ENCODE measurements around the gene DRD2.

Gene DRD2

GRCh38 chr11:113398669-113399430 lies 76.3 kb downstream of the DRD2 start:
- Histone ChIP-seq H3K9ac (ENCODE audit: low read depth, low read length) (no peak overlapping the region), H3K27ac (ENCODE audit: low read depth, low read length) (no peak overlapping the region), H3K36me3 (ENCODE audit: insufficient read depth, low read length) (no peaks in the 10 kb centered on the region), H3K9me3 (ENCODE audit: insufficient read depth, low read depth, low read length) (no peaks in the 10 kb centered on the region), H3K4me1 (ENCODE audit: insufficient read depth, low read length) (no peaks in the 10 kb centered on the region), H3K27me3 (ENCODE audit: insufficient read depth, low read length) (no peaks in the 10 kb centered on the region; the same call in 1 of the 2 replicates), H3K4me3 (ENCODE audit: low read length) (no peak overlapping the region)
- 90% methylated on average over 24 of the region's 24 CpGs for WGBS

- no peak overlapping the region for H3K27ac ChIP-seq (ENCODE audit: low read depth, low read length)
- 85% methylated on average over 4 of the region's 4 CpGs for WGBS
- H3K27me3 ChIP-seq (ENCODE audit: insufficient read depth, low read length): no peaks in the 10 kb centered on the region
Observed at GRCh38 chr11:113397821-113398220, 77.4 kb downstream of the DRD2 start.

GRCh38 chr11:113397212-113397611 lies 78.0 kb downstream of the DRD2 start:
- Histone ChIP-seq H3K4me1 (ENCODE audit: insufficient read depth, low read length) (no peaks in the 10 kb centered on the region), H3K9ac (ENCODE audit: low read depth, low read length) (no peak overlapping the region), H3K4me3 (ENCODE audit: low read length) (no peak overlapping the region), H3K27me3 (ENCODE audit: insufficient read depth, low read length) (no peaks in the 10 kb centered on the region), H3K36me3 (ENCODE audit: insufficient read depth, low read length) (no peaks in the 10 kb centered on the region), H3K9me3 (ENCODE audit: insufficient read depth, low read depth, low read length) (no peaks in the 10 kb centered on the region), H3K27ac (ENCODE audit: low read depth, low read length) (no peak overlapping the region)
- WGBS: 86% methylated on average over 7 of the region's 7 CpGs

More at GRCh38 chr11:113397821-113398220, 77.4 kb downstream of the DRD2 start:
- H3K4me1 ChIP-seq (ENCODE audit: insufficient read depth, low read length): no peaks in the 10 kb centered on the region
- H3K4me3 ChIP-seq (ENCODE audit: low read length): no peak overlapping the region
- no peaks in the 10 kb centered on the region for H3K9me3 ChIP-seq (ENCODE audit: insufficient read depth, low read depth, low read length)
- no peak overlapping the region for H3K9ac ChIP-seq (ENCODE audit: low read depth, low read length)
- no peaks in the 10 kb centered on the region for H3K36me3 ChIP-seq (ENCODE audit: insufficient read depth, low read length)

GRCh38 chr11:113396690-113397089 lies 78.5 kb downstream of the DRD2 start:
- H3K27ac ChIP-seq (ENCODE audit: low read depth, low read length): no peak overlapping the region
- no peaks in the 10 kb centered on the region for H3K27me3 ChIP-seq (ENCODE audit: insufficient read depth, low read length)
- no peaks in the 10 kb centered on the region for H3K9me3 ChIP-seq (ENCODE audit: insufficient read depth, low read depth, low read length)
- no peak overlapping the region for H3K9ac ChIP-seq (ENCODE audit: low read depth, low read length)
- H3K4me1 ChIP-seq (ENCODE audit: insufficient read depth, low read length): no peaks in the 10 kb centered on the region
- H3K36me3 ChIP-seq (ENCODE audit: insufficient read depth, low read length): no peaks in the 10 kb centered on the region
- 76% methylated on average over 1 of the region's 1 CpG for WGBS
- no peak overlapping the region for H3K4me3 ChIP-seq (ENCODE audit: low read length)

- Histone ChIP-seq H3K27me3 (ENCODE audit: insufficient read depth, low read length) (no peaks in the 10 kb centered on the region), H3K9me3 (ENCODE audit: insufficient read depth, low read depth, low read length) (no peaks in the 10 kb centered on the region), H3K27ac (ENCODE audit: low read depth, low read length) (no peak overlapping the region), H3K4me3 (ENCODE audit: low read length) (no peak overlapping the region), H3K9ac (ENCODE audit: low read depth, low read length) (no peak overlapping the region), H3K4me1 (ENCODE audit: insufficient read depth, low read length) (no peaks in the 10 kb centered on the region), H3K36me3 (ENCODE audit: insufficient read depth, low read length) (no peaks in the 10 kb centered on the region)
- WGBS: 92% methylated on average over 9 of the region's 9 CpGs
Observed at GRCh38 chr11:113395782-113396336, 79.3 kb downstream of the DRD2 start.

GRCh38 chr11:113394919-113395318 lies 80.3 kb downstream of the DRD2 start:
- WGBS: 96% methylated on average over 11 of the region's 11 CpGs
- Histone ChIP-seq H3K4me3 (ENCODE audit: low read length) (no peak overlapping the region), H3K27ac (ENCODE audit: low read depth, low read length) (no peak overlapping the region), H3K27me3 (ENCODE audit: insufficient read depth, low read length) (no peaks in the 10 kb centered on the region), H3K9ac (ENCODE audit: low read depth, low read length) (no peak overlapping the region), H3K9me3 (ENCODE audit: insufficient read depth, low read depth, low read length) (no peaks in the 10 kb centered on the region), H3K4me1 (ENCODE audit: insufficient read depth, low read length) (no peaks in the 10 kb centered on the region), H3K36me3 (ENCODE audit: insufficient read depth, low read length) (no peaks in the 10 kb centered on the region)

GRCh38 chr11:113393501-113393985 lies 81.7 kb downstream of the DRD2 start:
- Histone ChIP-seq H3K9ac (ENCODE audit: low read depth, low read length) (no peak overlapping the region), H3K9me3 (ENCODE audit: insufficient read depth, low read depth, low read length) (no peaks in the 10 kb centered on the region), H3K27me3 (ENCODE audit: insufficient read depth, low read length) (no peaks in the 10 kb centered on the region), H3K4me1 (ENCODE audit: insufficient read depth, low read length) (0 out of 2 replicates have a peak, but pooled peaks cover 3% of the 10 kb centered on the region), H3K36me3 (ENCODE audit: insufficient read depth, low read length) (no peaks in the 10 kb centered on the region), H3K27ac (ENCODE audit: low read depth, low read length) (no peak overlapping the region), H3K4me3 (ENCODE audit: low read length) (no peak overlapping the region)
- 91% methylated on average over 8 of the region's 8 CpGs for WGBS

- Histone ChIP-seq H3K27ac (ENCODE audit: low read depth, low read length) (no peak overlapping the region), H3K9ac (ENCODE audit: low read depth, low read length) (no peak overlapping the region), H3K27me3 (ENCODE audit: insufficient read depth, low read length) (0 out of 2 replicates have a peak, but pooled peaks cover 3% of the 10 kb centered on the region), H3K36me3 (ENCODE audit: insufficient read depth, low read length) (no peaks in the 10 kb centered on the region), H3K4me3 (ENCODE audit: low read length) (no peak overlapping the region), H3K4me1 (ENCODE audit: insufficient read depth, low read length) (peaks cover 3% of the 10 kb centered on the region; the same call in 1 of the 2 replicates), H3K9me3 (ENCODE audit: insufficient read depth, low read depth, low read length) (no peaks in the 10 kb centered on the region)
- WGBS: 92% methylated on average over 3 of the region's 3 CpGs
Observed at GRCh38 chr11:113392236-113392921, 82.8 kb downstream of the DRD2 start.

GRCh38 chr11:113389272-113389671 lies 85.9 kb downstream of the DRD2 start:
- no peak overlapping the region for H3K9ac ChIP-seq (ENCODE audit: low read depth, low read length)
- 27% methylated on average over 3 of the region's 3 CpGs for WGBS
- H3K9me3 ChIP-seq (ENCODE audit: insufficient read depth, low read depth, low read length): no peaks in the 10 kb centered on the region
- 0 out of 2 replicates have a peak, but pooled peaks cover 9% of the 10 kb centered on the region for H3K27me3 ChIP-seq (ENCODE audit: insufficient read depth, low read length)
- peaks cover 9% of the 10 kb centered on the region for H3K4me1 ChIP-seq (ENCODE audit: insufficient read depth, low read length)
- no peak overlapping the region for H3K4me3 ChIP-seq (ENCODE audit: low read length)
- H3K36me3 ChIP-seq (ENCODE audit: insufficient read depth, low read length): no peaks in the 10 kb centered on the region
- H3K27ac ChIP-seq (ENCODE audit: low read depth, low read length): no peak overlapping the region

GRCh38 chr11:113387605-113388211 lies 87.5 kb downstream of the DRD2 start, which contains the start of gene ANKK1:
ANKK1 (plus strand) TSS chr11:113387779; CDS start chr11:113387885, 106 bp downstream.
- H3K4me1 ChIP-seq (ENCODE audit: insufficient read depth, low read length): peaks cover 9% of the 10 kb centered on the region
- 0 out of 2 replicates have a peak, but pooled peaks cover 9% of the 10 kb centered on the region for H3K27me3 ChIP-seq (ENCODE audit: insufficient read depth, low read length)
- H3K36me3 ChIP-seq (ENCODE audit: insufficient read depth, low read length): no peaks in the 10 kb centered on the region
- H3K4me3 ChIP-seq (ENCODE audit: low read length): peak within 1 kb of the TSS; percentile 44
- no peak within 1 kb of the TSS for H3K27ac ChIP-seq (ENCODE audit: low read depth, low read length)
- peak within 1 kb of the TSS; percentile 42 for H3K9ac ChIP-seq (ENCODE audit: low read depth, low read length)
- H3K9me3 ChIP-seq (ENCODE audit: insufficient read depth, low read depth, low read length): no peaks in the 10 kb centered on the region
- WGBS: 18% methylated on average over 46 of the region's 46 CpGs

Measured in HUES64 (cell line).